ENCODE data around the gene NF2. TPM values are rescaled to one million over a fixed set of nuclear protein-coding genes. Genes with fewer than 3 reads are reported as not detected.

The NF2 gene
- total RNA-seq, 4 donors from 2014 or later, result 26.6 to 35.2 (median 32.9) TPM

DNA sequence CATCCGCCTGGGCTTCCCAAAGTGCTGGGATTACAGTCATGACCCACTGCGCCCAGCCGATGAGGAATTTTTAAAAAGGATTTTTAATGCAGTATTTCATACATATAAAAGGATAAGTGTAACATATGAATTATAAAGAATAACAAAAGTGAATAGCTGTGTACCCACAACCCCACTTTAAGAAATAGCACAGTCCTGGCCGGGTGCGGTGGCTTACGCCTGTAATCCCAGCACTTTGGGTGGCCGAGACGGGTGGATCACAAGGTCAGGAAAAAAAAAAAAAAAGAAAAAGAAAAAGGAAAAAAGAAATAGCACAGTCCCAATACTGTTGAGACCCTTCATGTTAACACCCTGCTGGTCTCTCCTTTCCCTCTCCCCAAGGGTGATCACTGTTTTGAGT, 62.1 kb downstream of the NF2 start:
- TF ChIP-seq, protein P1, sequence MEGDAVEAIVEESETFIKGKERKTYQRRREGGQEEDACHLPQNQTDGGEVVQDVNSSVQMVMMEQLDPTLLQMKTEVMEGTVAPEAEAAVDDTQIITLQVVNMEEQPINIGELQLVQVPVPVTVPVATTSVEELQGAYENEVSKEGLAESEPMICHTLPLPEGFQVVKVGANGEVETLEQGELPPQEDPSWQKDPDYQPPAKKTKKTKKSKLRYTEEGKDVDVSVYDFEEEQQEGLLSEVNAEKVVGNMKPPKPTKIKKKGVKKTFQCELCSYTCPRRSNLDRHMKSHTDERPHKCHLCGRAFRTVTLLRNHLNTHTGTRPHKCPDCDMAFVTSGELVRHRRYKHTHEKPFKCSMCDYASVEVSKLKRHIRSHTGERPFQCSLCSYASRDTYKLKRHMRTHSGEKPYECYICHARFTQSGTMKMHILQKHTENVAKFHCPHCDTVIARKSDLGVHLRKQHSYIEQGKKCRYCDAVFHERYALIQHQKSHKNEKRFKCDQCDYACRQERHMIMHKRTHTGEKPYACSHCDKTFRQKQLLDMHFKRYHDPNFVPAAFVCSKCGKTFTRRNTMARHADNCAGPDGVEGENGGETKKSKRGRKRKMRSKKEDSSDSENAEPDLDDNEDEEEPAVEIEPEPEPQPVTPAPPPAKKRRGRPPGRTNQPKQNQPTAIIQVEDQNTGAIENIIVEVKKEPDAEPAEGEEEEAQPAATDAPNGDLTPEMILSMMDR (IDR thresholded peaks at IDR 0.05), result no peak
- DNase-seq (ENCODE audit: low spot score) (no peak), ATAC-seq (ENCODE audit: low FRiP score) (no peak)

DNA sequence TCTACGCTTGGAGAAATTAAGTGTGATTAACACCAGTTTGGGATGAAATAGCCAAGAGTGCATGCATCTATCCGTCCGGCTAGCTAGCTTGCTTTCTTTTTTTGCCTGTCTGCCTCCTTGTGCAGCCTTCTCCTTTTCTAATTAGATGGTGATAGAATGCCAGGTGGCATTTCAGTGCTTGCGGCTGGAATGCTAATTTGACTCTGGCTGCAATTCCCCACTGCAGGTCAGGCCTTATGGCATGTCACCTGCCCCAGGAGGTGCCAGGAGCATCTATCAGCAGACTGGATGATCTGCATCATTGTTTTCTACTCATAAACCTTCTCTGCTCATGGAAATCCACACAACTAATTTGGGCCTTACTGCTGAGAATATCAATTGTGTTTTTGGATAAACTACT, 65.2 kb downstream of the NF2 start:
- no peak for DNase-seq (ENCODE audit: low spot score)
- TF ChIP-seq, protein P1 (IDR thresholded peaks at IDR 0.05), result no peak
- ATAC-seq (ENCODE audit: low FRiP score), result no peak

DNA sequence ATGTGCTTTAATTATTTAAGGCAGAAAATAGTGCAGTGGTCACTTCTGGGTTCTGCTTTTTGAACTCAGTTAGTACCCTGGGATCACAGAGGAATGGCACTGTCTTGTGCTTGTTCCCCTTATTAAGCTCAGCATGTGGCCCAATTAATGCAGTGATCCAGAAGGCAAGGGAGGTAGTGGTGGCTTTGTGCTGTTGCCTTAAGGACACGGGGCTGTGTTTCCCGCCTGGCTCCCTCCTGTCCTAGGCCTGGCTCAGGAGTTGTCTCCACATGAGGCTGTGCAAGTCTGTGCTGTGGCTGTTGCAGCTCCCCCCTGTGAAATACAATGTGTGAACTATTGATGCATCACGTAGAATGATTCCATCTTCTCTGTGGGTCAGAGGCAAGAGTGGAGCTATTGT, 67.2 kb downstream of the NF2 start:
- ATAC-seq (ENCODE audit: low FRiP score), result no peak

DNA sequence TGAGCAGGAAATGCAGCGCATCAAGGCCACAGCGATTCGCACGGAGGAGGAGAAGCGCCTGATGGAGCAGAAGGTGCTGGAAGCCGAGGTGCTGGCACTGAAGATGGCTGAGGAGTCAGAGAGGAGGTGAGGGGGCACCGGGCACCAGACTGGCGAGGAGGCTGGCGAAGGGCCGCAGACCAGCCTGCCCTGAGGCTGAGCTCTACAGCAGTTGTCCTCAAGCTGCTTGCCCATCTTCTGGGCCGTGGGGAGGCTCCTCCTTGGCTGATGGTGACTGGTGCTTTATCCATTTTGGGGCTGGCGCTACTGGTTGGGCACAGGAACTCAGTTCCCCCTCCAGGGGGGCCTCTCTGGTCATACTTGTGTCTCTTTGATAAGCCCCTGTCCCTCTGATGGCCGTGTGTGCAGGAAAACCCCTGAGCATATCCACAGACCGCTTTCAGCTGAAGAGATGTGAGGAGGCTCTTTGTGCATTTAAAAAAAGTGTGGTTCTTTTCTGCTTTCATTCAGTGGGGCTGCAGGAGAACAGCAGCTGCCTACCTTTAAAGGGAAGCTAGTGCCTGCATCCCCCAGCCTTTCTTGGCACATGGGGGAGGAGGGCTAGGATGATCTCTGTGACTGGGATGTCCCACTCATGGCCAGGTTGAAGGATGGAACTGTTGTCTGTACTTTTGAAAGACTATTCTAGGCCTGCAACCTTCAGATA, 70.1 kb downstream of the NF2 start:
- TF ChIP-seq, protein P1 (IDR thresholded peaks at IDR 0.05), result no peak
- no peak for ATAC-seq (ENCODE audit: low FRiP score)

More for the DNA sequence above, 67.2 kb downstream of the NF2 start:
- no peak for DNase-seq (ENCODE audit: low spot score)
- TF ChIP-seq, protein P1 (IDR thresholded peaks at IDR 0.05), result no peak

DNA sequence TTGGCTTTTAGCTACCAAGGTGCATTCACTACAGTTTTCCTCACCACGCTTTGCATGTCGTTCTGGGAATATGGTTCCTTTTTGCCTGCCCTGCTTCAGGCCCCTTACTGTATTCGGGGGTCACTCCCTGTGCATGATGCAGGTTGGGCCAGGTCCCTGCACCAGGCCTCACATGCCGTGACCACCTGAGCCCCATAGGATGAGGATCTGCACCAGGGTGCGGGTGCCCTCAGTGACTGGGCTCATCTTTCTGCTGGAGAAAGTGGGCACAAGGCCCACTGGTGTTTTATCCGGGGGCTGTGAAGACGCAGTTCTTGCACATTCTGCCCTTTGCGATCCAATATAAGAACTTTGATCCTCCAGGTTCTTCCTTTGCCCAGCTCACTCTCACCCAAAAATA, 70.7 kb downstream of the NF2 start:
- DNase-seq (ENCODE audit: low spot score) (no peak), ATAC-seq (ENCODE audit: low FRiP score) (no peak)
- TF ChIP-seq, protein P1 (IDR thresholded peaks at IDR 0.05), result no peak

More for the DNA sequence above, 70.1 kb downstream of the NF2 start:
- no peak for DNase-seq (ENCODE audit: low spot score)

DNA sequence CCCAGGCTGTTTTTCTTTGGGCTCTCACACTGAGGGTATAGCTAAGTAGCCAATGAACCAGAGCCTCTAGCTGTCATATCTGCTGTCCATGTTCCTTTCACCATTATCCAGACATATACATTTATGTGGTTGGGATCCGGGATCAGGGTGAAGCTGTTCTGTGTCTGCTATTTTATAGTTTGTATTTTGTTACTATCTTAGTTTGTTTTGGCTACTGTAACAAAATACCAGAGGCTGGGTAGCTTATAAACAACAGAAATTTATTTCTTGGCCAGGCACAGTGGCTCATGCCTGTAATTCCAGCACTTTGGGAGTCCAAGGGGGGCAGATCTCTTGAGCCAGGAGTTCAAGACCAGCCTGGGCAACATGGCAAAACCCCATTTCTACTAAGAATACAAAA, 75.9 kb downstream of the NF2 start:
- DNase-seq (ENCODE audit: low spot score), result no peak
- ATAC-seq (ENCODE audit: low FRiP score), result no peak
- TF ChIP-seq, protein P1 (IDR thresholded peaks at IDR 0.05), result no peak

DNA sequence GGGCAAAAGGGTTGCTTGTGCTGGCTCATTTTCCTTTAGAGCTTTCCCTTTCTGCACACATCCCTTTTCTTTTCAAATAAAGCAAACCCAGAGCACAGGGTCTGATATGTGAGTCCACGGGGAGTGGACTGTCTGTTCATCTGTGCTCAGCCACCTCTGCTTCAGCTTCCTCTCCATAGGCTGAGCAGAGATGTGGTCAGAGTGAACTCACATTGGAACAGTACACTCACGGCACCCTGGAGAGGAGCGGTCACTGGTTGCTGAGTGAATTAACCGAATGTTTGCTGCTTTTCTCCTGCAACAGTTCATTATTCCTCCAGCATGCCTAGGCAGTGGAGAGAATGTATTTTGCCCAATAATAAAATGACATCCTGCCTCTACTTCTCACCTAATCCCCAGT, 80.1 kb downstream of the NF2 start:
- DNase-seq (ENCODE audit: low spot score) (no peak), ATAC-seq (ENCODE audit: low FRiP score) (no peak)
- TF ChIP-seq, protein P1 (IDR thresholded peaks at IDR 0.05), result no peak

All from omental fat pad (tissue), 4 donors.